HEK293 (cell line): ENCODE data around the gene CCSER2.

Experiments
- CTCF ChIA-PET: fragments of 350-600 bp; formaldehyde crosslinking; extraction: SDS; loops from one replicate; lab custom pipeline; 2021; ENCODE audit warnings: antibody characterized with exemption; lab: Yijun Ruan, JAX
- POLR2A ChIA-PET: fragments of 300-600 bp; formaldehyde crosslinking; extraction: SDS; loops from one replicate; lab custom pipeline; 2020; ENCODE audit warnings: antibody characterized with exemption, inconsistent platforms; lab: Yijun Ruan, JAX
- H3K27ac ChIP-seq: fragments of 200-500 bp; sonication (Bioruptor generic); 2 replicates; pipeline ENCODE4 v1.5.1; 2014; ENCODE audit warnings: low read depth, low read length, control low read depth, inconsistent platforms; ENCODE audit errors: extremely low read depth
- H3K36me3 ChIP-seq, 2 experiments: fragments of 200-500 bp in 1 of 2; sonication (Bioruptor generic) in 1 of 2; 1 replicate in 1 of 2; 2 replicates in 1 of 2; pipeline ENCODE4 v1.5.1; 2014 to 2017; ENCODE audit warnings: inconsistent platforms in 2 of 2, low read length in 2 of 2; ENCODE audit not compliant: control insufficient read depth in 2 of 2, insufficient read depth in 1 of 2
- H3K4me1 ChIP-seq: fragments of 200-500 bp; sonication (Bioruptor generic); 2 replicates; pipeline ENCODE4 v1.5.1; 2014; ENCODE audit warnings: mild to moderate bottlenecking, low read length, inconsistent platforms; ENCODE audit not compliant: control insufficient read depth, insufficient read depth
- H3K4me3 ChIP-seq: 2 replicates; pipeline ENCODE4 v1.5.1; 2011; ENCODE audit warnings: low read depth, mild to moderate bottlenecking, control low read depth, low read length, moderate library complexity
- H3K9me3 ChIP-seq: fragments of 200-500 bp; sonication (Bioruptor generic); 2 replicates; pipeline ENCODE4 v1.5.1; 2014; ENCODE audit warnings: low read depth, low read length, inconsistent platforms; ENCODE audit not compliant: control insufficient read depth, insufficient read depth
- GLI2 ChIP-seq: fragments of 450-650 bp; formaldehyde crosslinking; IDR thresholded peaks from 2 replicates; pipeline ENCODE4; 2017; ENCODE audit warnings: missing biosample characterization, missing genetic modification characterization, low read depth, borderline replicate concordance
- KLF9 ChIP-seq: fragments of 450-650 bp; formaldehyde crosslinking; IDR thresholded peaks from 2 replicates; pipeline ENCODE4 v1.5.1; 2016; ENCODE audit warnings: missing biosample characterization, missing genetic modification characterization, low read depth
- OSR2 ChIP-seq: fragments of 450-650 bp; formaldehyde crosslinking; IDR thresholded peaks from 2 replicates; pipeline ENCODE4 v1.5.1; 2016; ENCODE audit warnings: missing biosample characterization, missing genetic modification characterization
- PBX3 ChIP-seq: sonication (generic); formaldehyde crosslinking; IDR thresholded peaks from 2 replicates; pipeline ENCODE4 v1.8.1; 2022; ENCODE audit warnings: mild to moderate bottlenecking, moderate library complexity, missing genetic modification reagents
- PRDM10 ChIP-seq: fragments of 450-650 bp; formaldehyde crosslinking; IDR thresholded peaks from 2 replicates; pipeline ENCODE4 v1.5.1; 2016; ENCODE audit warnings: missing biosample characterization, missing genetic modification characterization
- REPIN1 ChIP-seq: fragments of 450-650 bp; formaldehyde crosslinking; IDR thresholded peaks from 2 replicates; pipeline ENCODE4 v1.5.1; 2017; ENCODE audit warnings: missing biosample characterization, missing genetic modification characterization, low read depth
- YY1 ChIP-seq: fragments of 450-650 bp; formaldehyde crosslinking; IDR thresholded peaks from 2 replicates; pipeline ENCODE4 v1.5.1; 2018; ENCODE audit warnings: missing biosample characterization, missing genetic modification characterization
- ZFP69B ChIP-seq: fragments of 450-650 bp; formaldehyde crosslinking; IDR thresholded peaks from 2 replicates; pipeline ENCODE4 v1.5.1; 2016; ENCODE audit warnings: missing biosample characterization, missing genetic modification characterization
- ZIC2 ChIP-seq: fragments of 450-650 bp; formaldehyde crosslinking; IDR thresholded peaks from 2 replicates; pipeline ENCODE4 v1.5.1; 2016; ENCODE audit warnings: missing biosample characterization, missing genetic modification characterization
- ZNF10 ChIP-seq: fragments of 450-650 bp; formaldehyde crosslinking; IDR thresholded peaks from 2 replicates; pipeline ENCODE4 v1.5.1; 2017; ENCODE audit warnings: missing biosample characterization, missing genetic modification characterization
- ZNF26 ChIP-seq: fragments of 450-650 bp; formaldehyde crosslinking; IDR thresholded peaks from 2 replicates; pipeline ENCODE4 v1.5.1; 2016; ENCODE audit warnings: missing biosample characterization, missing genetic modification characterization
- ZNF280D ChIP-seq: fragments of 450-650 bp; formaldehyde crosslinking; IDR thresholded peaks from 2 replicates; pipeline ENCODE4 v1.5.1; 2016; ENCODE audit warnings: missing biosample characterization, missing genetic modification characterization
- ZNF335 ChIP-seq: fragments of 450-650 bp; formaldehyde crosslinking; conservative IDR thresholded peaks from 2 replicates; pipeline ENCODE4 v1.5.1; 2016; ENCODE audit warnings: missing biosample characterization, missing genetic modification characterization
- ZNF398 ChIP-seq: fragments of 450-650 bp; formaldehyde crosslinking; IDR thresholded peaks from 2 replicates; pipeline ENCODE4 v1.5.1; 2017; ENCODE audit warnings: missing biosample characterization, missing genetic modification characterization
- ZNF518A ChIP-seq: fragments of 450-650 bp; formaldehyde crosslinking; conservative IDR thresholded peaks from 2 replicates; pipeline ENCODE4 v1.5.1; 2016; ENCODE audit warnings: low read depth, missing biosample characterization, missing genetic modification characterization
- ZNF585B ChIP-seq: fragments of 450-650 bp; formaldehyde crosslinking; IDR thresholded peaks from 2 replicates; pipeline ENCODE4 v1.5.1; 2016; ENCODE audit warnings: missing biosample characterization, missing genetic modification characterization
- ZNF76 ChIP-seq: fragments of 450-650 bp; formaldehyde crosslinking; IDR thresholded peaks from 2 replicates; pipeline ENCODE4; 2016; ENCODE audit warnings: low read depth, missing biosample characterization, missing genetic modification characterization, borderline replicate concordance
- ZNF776 ChIP-seq: fragments of 450-650 bp; formaldehyde crosslinking; IDR thresholded peaks from 2 replicates; pipeline ENCODE4 v1.5.0; 2017; ENCODE audit warnings: missing biosample characterization, missing genetic modification characterization, borderline replicate concordance

CCSER2 gene

GRCh38 chr10:84477398-84478128 is 149.2 kb downstream of the CCSER2 start:
- Histone ChIP-seq H3K4me3 (no peak overlapping the region), H3K36me3 (no peaks in the 10 kb centered on the region), H3K27ac (no peak overlapping the region), H3K4me1 (no peaks in the 10 kb centered on the region), H3K9me3 (no peaks in the 10 kb centered on the region)
- ChIA-PET CTCF (interaction anchor here (0.6 kb wide), 1 partner anchor 336 kb away, joined by 5 read pairs; no protein-coding TSS in a partner anchor), POLR2A (no interaction called here)
- TF ChIP-seq YY1 (tag by site-specific recombination) (no peak), ZNF335 (tag by site-specific recombination) (no peak), ZNF76 (tag by site-specific recombination) (no peak), OSR2 (no peak), PRDM10 (no peak), ZFP69B (tag by site-specific recombination) (no peak), PBX3 (no peak), ZNF280D (tag by site-specific recombination) (no peak), REPIN1 (no peak), GLI2 (tag by site-specific recombination) (no peak), ZNF26 (tag by site-specific recombination) (no peak), KLF9 (tag by site-specific recombination) (no peak), ZNF776 (tag by site-specific recombination) (no peak), ZNF585B (tag by site-specific recombination) (no peak), ZNF10 (tag by site-specific recombination) (no peak)

- H3K4me3 ChIP-seq = no peak overlapping the region
- H3K9me3 ChIP-seq = no peaks in the 10 kb centered on the region
- no peaks in the 10 kb centered on the region for H3K36me3 ChIP-seq
- POLR2A ChIA-PET = no interaction called here
- CTCF ChIA-PET = no interaction called here
- no peak overlapping the region for H3K27ac ChIP-seq
- H3K4me1 ChIP-seq = no peaks in the 10 kb centered on the region
- no peak for TF ChIP-seq ZNF398 (tag by site-specific recombination)
- TF ChIP-seq ZIC2 (tag by site-specific recombination) = no peak
- no peak for TF ChIP-seq ZNF518A
These were observed 149.8 kb downstream of the CCSER2 start for GRCh38 chr10:84478151-84478550.
